SK-MEL-5 (cell line): Measurements from ENCODE around the gene TMCC2. TPM values are rescaled to one million over a fixed set of nuclear protein-coding genes. Genes with fewer than 3 reads are reported as not detected.
A peak's percentile ranks its signal among the peaks of the same experiment; 100 is the strongest.

Source experiments
- DNase-seq: peaks from one replicate; pipeline ENCODE4 v3.0.0-alpha.2; 2016; ENCODE audit warnings: low read depth, low spot score
- in situ Hi-C: cut with HindIII; loops from 2 replicates; pipeline ENCODE4 v1.10.0; 2016; ENCODE audit warnings: low sequenced_read_pairs, high pct_unique_total_duplicates, low pct_unique_long_range_greater_than_20kb
- total RNA-seq: library from RNA; depleted of rRNA; stranded (reverse); fragments of >200 nt; shearing (Covaris generic); gene quantifications from 2 replicates; pipeline ENCODE4 v1.2.3, GENCODE V29; 2014

Gene TMCC2
- total RNA-seq, 1 experiment from 2014 or later = 22.1 TPM

DNA sequence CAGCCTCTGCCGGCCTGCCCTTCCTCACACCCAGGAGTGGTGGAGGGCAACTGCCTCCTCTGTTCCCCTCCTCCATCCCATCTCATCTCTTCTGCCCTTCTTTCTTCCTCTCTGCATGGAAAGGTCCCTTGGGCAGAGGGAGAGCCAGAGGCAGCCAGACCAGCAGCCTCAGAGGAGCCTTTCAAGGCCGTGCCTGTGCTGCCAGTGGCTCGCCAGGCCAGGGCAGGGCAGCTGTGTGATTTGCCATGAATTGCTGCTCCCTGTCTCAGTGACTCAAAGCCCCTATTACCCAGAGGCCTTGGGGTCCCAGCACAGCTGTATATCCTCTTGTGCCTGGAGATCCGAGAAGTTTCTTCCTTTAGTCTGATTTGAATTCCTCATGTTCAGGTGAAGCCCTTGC, 21.9 kb downstream of the TMCC2 start:
- DNase-seq = no peak
- in situ Hi-C loops = no loop called here

DNA sequence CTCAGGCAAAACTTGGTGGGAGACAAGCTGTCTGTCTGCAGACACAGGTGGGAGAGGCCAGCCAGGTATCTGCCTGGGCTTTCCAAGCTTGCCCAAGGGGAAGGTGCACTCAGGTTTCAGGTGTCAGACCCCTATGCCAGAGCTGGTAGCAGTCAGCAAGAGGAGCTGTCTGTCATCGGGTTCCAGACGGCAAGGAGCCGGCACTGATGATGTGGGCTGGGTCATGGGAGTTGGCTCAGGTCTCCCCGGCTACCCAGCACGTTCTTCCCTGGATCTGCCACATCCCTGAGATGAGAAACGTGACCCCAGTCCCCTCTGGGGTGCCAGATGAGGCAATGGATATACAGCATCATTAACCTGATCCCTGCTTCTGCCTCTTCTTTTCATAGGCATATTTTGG, 23.0 kb downstream of the TMCC2 start:
- in situ Hi-C loops = no loop called here
- DNase-seq = no peak

GRCh38 chr1:205251576-205251975, 23.8 kb downstream of the TMCC2 start:
- in situ Hi-C loops = no loop called here
- no peak for DNase-seq

DNA sequence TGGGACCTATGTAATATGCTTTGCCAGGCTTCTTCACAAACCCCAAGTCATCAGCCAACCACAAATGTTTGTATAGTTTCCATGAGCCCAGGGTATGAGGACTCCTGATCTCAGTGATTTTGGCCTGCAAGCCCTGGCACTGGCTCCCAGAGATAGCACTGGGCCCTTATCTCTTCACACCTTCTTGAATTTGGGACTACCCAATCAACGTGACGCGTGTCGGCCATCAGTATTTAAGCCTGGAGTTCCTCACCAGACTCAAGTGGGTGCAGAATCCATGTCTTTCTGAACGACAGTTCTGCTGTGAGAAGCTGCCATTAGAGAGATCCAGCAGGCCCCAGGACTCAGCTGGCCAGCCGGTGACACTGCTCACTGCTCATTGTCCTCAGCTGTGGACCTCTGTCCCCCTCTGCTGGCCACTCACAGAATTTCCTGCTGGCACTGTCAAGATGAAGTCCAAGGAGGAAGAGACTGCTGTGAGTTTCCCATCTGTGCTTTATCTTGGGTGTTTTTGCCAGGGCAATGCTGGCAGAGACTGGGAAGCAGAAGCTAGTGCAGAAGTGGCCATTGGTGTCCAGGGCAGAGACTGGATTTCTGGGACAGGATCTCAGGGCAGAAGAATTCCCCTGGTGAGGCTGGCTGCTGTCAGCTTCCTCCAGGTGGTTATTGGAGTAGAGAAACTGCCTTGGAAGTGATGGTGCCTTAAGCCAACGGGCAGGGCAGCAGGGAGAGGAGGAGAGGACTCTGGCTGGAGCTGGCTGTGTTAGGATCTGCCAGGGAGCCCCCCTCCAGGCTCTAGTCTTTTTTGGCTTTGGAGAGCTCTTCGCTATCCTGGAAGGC, 28.4 kb downstream of the TMCC2 start:
- DNase-seq = peak; percentile 92
- in situ Hi-C loops = no loop called here

GRCh38 chr1:205256951-205257625, 29.3 kb downstream of the TMCC2 start:
- in situ Hi-C loops = no loop called here
- DNase-seq = no peak

- DNase-seq = peak; percentile 36
- in situ Hi-C loops = no loop called here
Observed at GRCh38 chr1:205257735-205258134, 30.0 kb downstream of the TMCC2 start.

GRCh38 chr1:205258261-205258691, 30.5 kb downstream of the TMCC2 start:
- no peak for DNase-seq
- in situ Hi-C loops = no loop called here

GRCh38 chr1:205258719-205259118, 31.0 kb downstream of the TMCC2 start:
- peak; percentile 92 for DNase-seq
- in situ Hi-C loops = no loop called here

GRCh38 chr1:205259324-205259832, 31.6 kb downstream of the TMCC2 start:
- no peak for DNase-seq
- in situ Hi-C loops = no loop called here

GRCh38 chr1:205259998-205260397, 32.3 kb downstream of the TMCC2 start:
- in situ Hi-C loops = no loop called here
- DNase-seq = no peak

- in situ Hi-C loops = no loop called here
- no peak for DNase-seq
Observed at GRCh38 chr1:205260948-205261732, 33.4 kb downstream of the TMCC2 start.

DNA sequence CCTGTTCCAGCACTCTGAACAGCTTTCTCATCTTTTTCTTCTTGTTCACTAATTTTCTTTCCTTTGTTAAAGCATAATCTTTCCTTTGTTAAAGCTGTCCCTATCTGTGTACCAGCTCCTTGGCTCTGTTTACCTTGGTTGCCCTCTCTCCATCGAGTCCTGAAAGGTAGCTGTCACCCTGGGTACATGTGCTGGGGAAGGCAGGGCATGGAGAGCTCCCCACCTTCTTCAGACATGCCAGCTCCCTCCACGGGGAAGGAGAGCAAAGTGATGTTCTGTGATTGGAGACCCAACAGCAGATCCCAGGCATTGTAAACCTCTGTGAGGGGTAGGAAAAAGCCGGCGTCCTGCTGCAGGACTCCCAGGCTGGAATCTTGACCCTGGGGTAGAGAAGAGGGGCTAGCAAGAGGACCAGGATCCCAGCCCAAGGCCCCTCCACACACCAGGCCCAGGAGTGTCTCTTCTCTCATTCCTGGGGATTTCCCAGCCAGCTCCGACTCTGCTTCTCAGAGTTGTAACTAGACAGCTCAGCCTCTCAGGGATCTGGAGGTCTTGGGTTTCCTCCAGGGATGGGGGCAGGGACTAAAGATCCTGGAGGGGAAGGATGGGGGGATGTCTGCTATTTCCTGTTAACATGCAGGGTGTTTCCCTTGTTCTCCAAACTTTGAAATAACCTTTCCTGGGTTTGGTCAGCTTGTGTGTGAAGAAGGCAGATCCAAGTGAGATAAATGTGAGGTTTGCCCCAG, 34.4 kb downstream of the TMCC2 start:
- in situ Hi-C loops = no loop called here
- DNase-seq = no peak

DNA sequence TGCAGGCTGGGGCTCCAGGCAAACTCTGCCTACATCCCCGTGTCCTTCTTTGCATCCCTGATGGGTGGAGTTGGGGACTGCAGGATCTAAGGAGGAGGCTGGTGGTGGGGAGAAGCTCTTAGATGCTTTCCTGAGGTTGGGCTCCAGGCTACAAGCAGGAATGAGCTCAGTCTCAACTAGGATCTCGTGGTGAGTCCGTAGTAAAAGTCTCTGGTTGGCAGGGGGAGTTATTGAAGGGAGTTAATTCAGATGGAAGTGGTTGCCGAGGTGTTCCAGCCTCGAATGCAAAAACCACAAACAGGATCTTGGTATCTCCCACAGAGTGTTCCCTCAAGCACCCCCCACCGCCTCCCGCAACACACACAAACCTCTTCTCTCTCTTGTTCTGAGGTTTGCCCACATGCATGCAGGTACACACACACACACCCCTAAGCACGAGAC, 35.0 kb downstream of the TMCC2 start:
- in situ Hi-C loops = no loop called here
- DNase-seq = no peak

DNA sequence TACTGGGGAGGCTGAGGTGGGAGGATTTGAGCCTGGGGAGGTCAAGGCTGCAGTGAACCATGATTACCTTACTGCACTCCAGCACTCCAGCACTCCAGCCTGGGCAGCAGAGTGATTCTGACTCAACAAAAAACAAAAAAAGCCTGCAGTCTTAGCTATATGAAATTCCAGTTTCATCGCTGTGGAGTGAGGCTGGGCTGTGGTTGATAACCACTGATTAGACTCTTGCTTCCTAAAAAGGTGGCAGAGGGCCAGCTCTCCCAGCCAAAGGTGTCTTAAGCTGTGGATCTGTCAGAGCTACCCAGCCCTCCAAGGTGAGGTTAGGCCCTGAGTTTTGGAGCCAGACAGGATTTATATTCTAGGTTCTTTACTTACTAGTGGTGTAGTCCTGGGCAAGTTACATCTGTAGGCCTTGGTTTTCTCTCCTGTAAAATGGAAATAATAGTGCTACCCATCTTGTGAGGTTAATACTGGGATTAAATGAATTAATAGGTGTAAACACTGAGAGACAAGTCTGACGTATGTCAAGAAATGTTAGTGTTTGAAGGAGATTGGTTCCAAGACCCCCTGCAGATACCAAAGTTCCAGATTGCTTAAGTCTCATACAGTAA, 35.9 kb downstream of the TMCC2 start:
- DNase-seq = no peak
- in situ Hi-C loops = no loop called here

GRCh38 chr1:205266611-205267305, 39.0 kb downstream of the TMCC2 start:
- no peak for DNase-seq
- in situ Hi-C loops = no loop called here

DNA sequence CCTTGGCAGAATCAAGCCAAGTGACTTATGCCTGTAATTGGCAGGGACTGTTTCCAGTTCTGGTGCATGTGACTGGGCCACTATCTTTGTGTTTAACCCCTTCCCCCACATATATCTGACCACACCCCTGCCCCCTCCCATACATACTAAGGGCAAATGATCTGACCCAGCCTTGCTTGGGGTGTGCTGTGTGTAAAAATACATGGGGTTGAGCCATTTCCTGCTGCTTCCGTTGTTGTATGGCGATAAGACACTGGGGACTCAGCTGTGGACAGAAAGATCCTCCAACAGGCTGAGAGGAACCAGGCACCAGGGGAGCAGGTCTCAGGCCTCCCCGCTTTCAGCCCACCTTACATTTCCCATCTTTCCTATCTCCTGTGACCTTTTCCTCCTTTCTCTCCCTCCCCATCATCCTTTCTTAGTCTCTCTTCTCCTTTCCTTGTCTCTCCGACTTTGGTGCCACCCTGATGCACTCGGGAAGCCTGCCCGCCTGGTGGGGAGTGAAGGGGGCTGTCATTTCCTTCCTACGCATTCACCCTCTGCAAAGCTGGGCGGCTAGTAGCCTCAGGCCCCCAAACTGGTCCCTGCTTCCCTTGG, 39.7 kb downstream of the TMCC2 start:
- in situ Hi-C loops = no loop called here

More for the DNA sequence above, 39.7 kb downstream of the TMCC2 start:
- no peak for DNase-seq
